PC-3 (cell line): ENCODE measurements around the gene COL27A1. TPM values are rescaled to one million over a fixed set of nuclear protein-coding genes. Genes with fewer than 3 reads are reported as not detected.
A peak's percentile ranks its signal among the peaks of the same experiment; 100 is the strongest.

ENCODE experiments used
- ATAC-seq: fragments of 200-7000 bp; cut with Tn5 transposase; 2 replicates; pipeline ENCODE4 v1.9.1; 2020; ENCODE audit warnings: mild to moderate bottlenecking, moderate library complexity
- BruUV-seq: library from RNA; stranded (reverse); fragments of 400-500 nt; replicated peaks from 2 replicates; lab custom pipeline; 2021; lab: Mats Ljungman, UMichigan
- CTCF ChIA-PET: fragments of 300-600 bp; sonication (Branson Sonifier 250); formaldehyde crosslinking; loops from one replicate; lab custom pipeline; 2022; ENCODE audit warnings: antibody characterized with exemption; lab: Charles Lee
- POLR2A ChIA-PET: fragments of 300-600 bp; sonication (Branson Sonifier 250); formaldehyde crosslinking; loops from one replicate; lab custom pipeline; 2022; ENCODE audit warnings: antibody characterized with exemption; ENCODE audit not compliant: unreplicated experiment; lab: Charles Lee
- DNase-seq: peaks from one replicate; pipeline ENCODE4 v3.0.0-alpha.2; 2015
- H2AFZ ChIP-seq: fragments of 300-600 bp; sonication (generic); 2 replicates; pipeline ENCODE4 v1.6.0; 2016; ENCODE audit warnings: antibody characterized with exemption, low read length
- H3F3A ChIP-seq: fragments of 300-600 bp; sonication (generic); one replicate; pipeline ENCODE4 v1.6.0; 2017; ENCODE audit warnings: antibody characterized with exemption, low read length, control low read depth, mild to moderate bottlenecking; ENCODE audit not compliant: unreplicated experiment
- H3K27ac ChIP-seq: fragments of 300-600 bp; sonication (generic); 2 replicates; pipeline ENCODE4 v1.5.1; 2016; ENCODE audit warnings: mild to moderate bottlenecking, low read length
- H3K27me3 ChIP-seq: fragments of 300-600 bp; sonication (generic); 2 replicates; pipeline ENCODE4 v1.6.1; 2016; ENCODE audit warnings: low read length, mixed read lengths
- H3K36me3 ChIP-seq: fragments of 300-600 bp; sonication (generic); 2 replicates; pipeline ENCODE4 v1.6.1; 2016; ENCODE audit warnings: low read depth, mixed run types, low read length, mixed read lengths
- H3K4me1 ChIP-seq: fragments of 300-600 bp; sonication (generic); 2 replicates; pipeline ENCODE4 v1.5.1; 2016; ENCODE audit warnings: low read length; ENCODE audit not compliant: insufficient read depth
- H3K4me2 ChIP-seq: fragments of 300-600 bp; sonication (generic); 2 replicates; pipeline ENCODE4 v1.6.0; 2016; ENCODE audit warnings: low read length
- H3K4me3 ChIP-seq: fragments of 300-600 bp; sonication (generic); 2 replicates; pipeline ENCODE4 v1.5.1; 2016; ENCODE audit warnings: mild to moderate bottlenecking, low read length, mixed read lengths
- H3K79me2 ChIP-seq: fragments of 300-600 bp; sonication (generic); 2 replicates; pipeline ENCODE4 v1.6.1; 2017; ENCODE audit warnings: low read length, mixed read lengths
- H3K9ac ChIP-seq: fragments of 300-600 bp; sonication (generic); 2 replicates; pipeline ENCODE4 v1.6.0; 2016; ENCODE audit warnings: mild to moderate bottlenecking, low read length
- H3K9me2 ChIP-seq: fragments of 300-600 bp; sonication (generic); replicated peaks from 2 replicates; pipeline ENCODE4 v1.6.1; 2016; ENCODE audit warnings: mixed run types, low read length, mixed read lengths
- H3K9me3 ChIP-seq: fragments of 300-600 bp; sonication (generic); 2 replicates; pipeline ENCODE4 v1.6.1; 2016; ENCODE audit warnings: low read length, mixed read lengths
- H4K20me1 ChIP-seq: fragments of 300-600 bp; sonication (generic); 2 replicates; pipeline ENCODE4 v1.6.1; 2016; ENCODE audit warnings: low read length, mixed read lengths
- CTCF ChIP-seq: fragments of 300-600 bp; sonication (generic); conservative IDR thresholded peaks from 2 replicates; pipeline ENCODE4 v1.5.1; 2017; ENCODE audit warnings: antibody characterized with exemption, low read depth, mild to moderate bottlenecking, low read length
- EZH2 ChIP-seq: fragments of 300-600 bp; sonication (generic); IDR thresholded peaks from one replicate; pipeline ENCODE4 v1.6.1; 2017; ENCODE audit warnings: antibody characterized with exemption, mild to moderate bottlenecking, low read length; ENCODE audit not compliant: unreplicated experiment
- EZH2phosphoT487 ChIP-seq: fragments of 300-600 bp; sonication (generic); IDR thresholded peaks from 2 replicates; pipeline ENCODE4 v1.6.1; 2018; ENCODE audit warnings: mild to moderate bottlenecking, antibody characterized with exemption, low read length, borderline replicate concordance
- intact Hi-C: fragments of 100-400 bp; cut with micrococcal nuclease; formaldehyde crosslinking; loops from 2 replicates; pipeline ENCODE4 v1.9.0; 2023
- total RNA-seq: library from RNA; depleted of rRNA; stranded (reverse); fragments of >200 nt; gene quantifications from 2 replicates; pipeline ENCODE4 v1.2.3, GENCODE V29; 2014

The COL27A1 gene
- total RNA-seq, 1 experiment from 2014 or later, result 4.3 TPM

GRCh38 chr9:114291064-114291474, 135.7 kb downstream of the COL27A1 start:
- no peak overlapping the region for H3K4me2 ChIP-seq
- DNase-seq (peak; percentile 75), ATAC-seq (peak; percentile 64)
- POLR2A ChIA-PET, result no interaction called here
- H3F3A ChIP-seq, result no peaks in the 10 kb centered on the region
- H3K4me3 ChIP-seq, result no peak overlapping the region
- H3K27ac ChIP-seq, result no peak overlapping the region
- H3K4me1 ChIP-seq, result no peaks in the 10 kb centered on the region
- CTCF ChIA-PET, result interaction anchor here (0.5 to 1.6 kb wide), 6 partner anchors 24 to 208 kb away, joined by 3 to 7 read pairs (median 6); partner anchors contain the start of gene COL27A1
- H3K9ac ChIP-seq, result no peak overlapping the region
- intact Hi-C loops, result loop anchor here (1.0 kb wide), 2 partner anchors 136 to 183 kb away; partner anchors contain the start of gene COL27A1
- BruUV-seq, result no TSS peak
- H3K9me3 ChIP-seq, result no peaks in the 10 kb centered on the region
- H3K36me3 ChIP-seq, result peaks cover 6% of the 10 kb centered on the region; the same call in 1 of the 2 replicates
- no peak overlapping the region for H2AFZ ChIP-seq
- no peaks in the 10 kb centered on the region for H3K27me3 ChIP-seq
- H3K9me2 ChIP-seq, result no peaks in the 10 kb centered on the region
- H3K79me2 ChIP-seq, result no peaks in the 10 kb centered on the region
- no peaks in the 10 kb centered on the region for H4K20me1 ChIP-seq
- TF ChIP-seq EZH2 (no peak), CTCF (peak; percentile 85)

DNA sequence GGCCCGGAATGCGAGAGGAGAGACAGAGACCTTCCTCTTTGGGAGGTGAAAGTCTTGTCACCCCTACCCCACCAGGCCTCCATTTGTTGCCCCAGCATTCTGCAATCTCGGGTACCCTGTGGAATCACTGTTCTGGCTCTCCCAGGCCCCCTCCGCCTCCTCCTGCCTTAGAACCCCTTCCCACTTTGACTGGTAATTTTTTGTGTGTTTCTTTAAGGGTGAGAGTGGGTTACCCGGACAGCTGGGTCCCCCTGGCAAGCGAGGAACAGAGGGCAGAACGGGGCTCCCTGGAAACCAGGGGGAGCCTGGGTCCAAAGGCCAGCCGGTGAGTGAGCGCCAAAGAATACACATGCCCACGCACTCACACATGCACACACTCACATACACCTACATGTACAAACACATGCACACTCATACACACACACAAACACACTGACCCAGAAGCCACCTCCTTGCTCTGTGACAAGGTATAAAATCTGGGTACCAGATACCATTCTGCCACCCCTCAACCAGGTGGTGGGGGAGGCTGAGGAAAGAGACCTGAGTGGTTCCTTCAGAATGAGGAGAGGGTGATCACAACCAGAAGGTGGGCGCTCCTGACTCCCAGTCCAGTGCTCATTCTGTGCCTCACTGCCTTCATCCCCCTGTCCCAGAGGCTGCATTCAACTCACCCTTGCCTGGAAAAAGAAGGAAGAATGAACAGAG, 136.7 kb downstream of the COL27A1 start:
- CTCF ChIA-PET, result no interaction called here
- ATAC-seq, result no peak
- peaks cover 6% of the 10 kb centered on the region; the same call in 1 of the 2 replicates for H3K36me3 ChIP-seq
- no peaks in the 10 kb centered on the region for H3K9me2 ChIP-seq
- H3K9ac ChIP-seq, result no peak overlapping the region
- intact Hi-C loops, result loop anchor here (1.0 kb wide), 2 partner anchors 137 to 184 kb away; partner anchors contain the start of gene COL27A1
- no peaks in the 10 kb centered on the region for H3K27me3 ChIP-seq
- no peaks in the 10 kb centered on the region for H3K4me1 ChIP-seq
- H3K4me3 ChIP-seq, result no peak overlapping the region
- no peaks in the 10 kb centered on the region for H3F3A ChIP-seq
- H3K79me2 ChIP-seq, result no peaks in the 10 kb centered on the region
- no peaks in the 10 kb centered on the region for H3K9me3 ChIP-seq
- no peak for DNase-seq
- H2AFZ ChIP-seq, result no peak overlapping the region
- TF ChIP-seq EZH2 (no peak), CTCF (no peak), EZH2phosphoT487 (no peak)
- no TSS peak for BruUV-seq
- H4K20me1 ChIP-seq, result no peaks in the 10 kb centered on the region
- H3K27ac ChIP-seq, result no peak overlapping the region
- H3K4me2 ChIP-seq, result no peak overlapping the region
- POLR2A ChIA-PET, result no interaction called here

DNA sequence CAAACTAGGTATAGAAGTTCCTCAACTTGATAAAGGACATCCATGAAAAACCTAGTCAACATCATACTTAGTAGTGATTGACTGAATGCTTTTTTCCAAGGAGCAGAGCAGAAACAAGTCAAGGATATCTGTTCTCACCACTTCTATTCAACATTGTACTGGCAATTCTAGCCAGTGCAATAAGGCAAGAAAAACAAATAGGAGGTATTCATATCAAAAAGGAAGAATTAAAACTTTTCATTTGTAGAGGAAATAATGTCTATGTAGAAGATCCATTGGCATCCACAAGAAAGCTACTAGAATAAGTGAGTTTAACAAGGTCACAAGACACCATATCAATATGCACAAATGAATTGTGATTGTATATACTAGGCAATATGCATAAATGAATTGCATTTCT, 139.3 kb downstream of the COL27A1 start:
- intact Hi-C loops, result no loop called here

More for the DNA sequence above, 139.3 kb downstream of the COL27A1 start:
- Histone ChIP-seq H3K36me3 (peaks cover 6% of the 10 kb centered on the region; the same call in 1 of the 2 replicates), H3K9me3 (no peaks in the 10 kb centered on the region), H3F3A (no peaks in the 10 kb centered on the region), H3K79me2 (no peaks in the 10 kb centered on the region), H2AFZ (no peak overlapping the region), H3K4me1 (no peaks in the 10 kb centered on the region), H3K27me3 (no peaks in the 10 kb centered on the region), H3K27ac (no peak overlapping the region), H3K9me2 (no peaks in the 10 kb centered on the region), H3K4me2 (no peak overlapping the region), H3K9ac (no peak overlapping the region), H3K4me3 (no peak overlapping the region), H4K20me1 (no peaks in the 10 kb centered on the region)
- ChIA-PET CTCF (interaction anchor here (0.7 kb wide), 1 partner anchor 141 kb away, joined by 14 read pairs; no protein-coding TSS in a partner anchor), POLR2A (no interaction called here)
- TF ChIP-seq EZH2phosphoT487, result no peak
- no peak for TF ChIP-seq CTCF
- no peak for TF ChIP-seq EZH2
- DNase-seq, result no peak
- ATAC-seq, result no peak
- BruUV-seq, result no TSS peak
